GM12872 (cell line): Measurements from ENCODE around the gene VPS37C.

ENCODE experiments used
- CTCF ChIP-seq: IDR thresholded peaks from 3 replicates; pipeline ENCODE4 v1.5.1; 2011; ENCODE audit warnings: low read depth, mild to moderate bottlenecking, low read length, moderate library complexity; ENCODE audit not compliant: insufficient read depth

The VPS37C gene

GRCh38 chr11:61124574-61125309 lies 36.5 kb downstream of the VPS37C start:
- no peak for TF ChIP-seq CTCF

- TF ChIP-seq CTCF: no peak
Observed at GRCh38 chr11:61123775-61124571, 37.3 kb downstream of the VPS37C start.

- TF ChIP-seq CTCF: no peak
Observed at GRCh38 chr11:61122761-61123160, 38.5 kb downstream of the VPS37C start.

- TF ChIP-seq CTCF: no peak
Observed at GRCh38 chr11:61121917-61122316, 39.3 kb downstream of the VPS37C start.

- TF ChIP-seq CTCF: no peak
Observed at GRCh38 chr11:61121192-61121831, 39.9 kb downstream of the VPS37C start.

GRCh38 chr11:61120706-61121191 lies 40.5 kb downstream of the VPS37C start:
- no peak for TF ChIP-seq CTCF

- TF ChIP-seq CTCF: no peak
Observed at GRCh38 chr11:61120099-61120705, 41.0 kb downstream of the VPS37C start.
